CD14-positive monocyte (primary cell): ENCODE results near the gene C16orf54. TPM values are rescaled to one million over a fixed set of nuclear protein-coding genes. Genes with fewer than 3 reads are reported as not detected.
A peak's percentile ranks its signal among the peaks of the same experiment; 100 is the strongest.

Source experiments
- DNase-seq, 3 donors: peaks; one replicate each; pipeline ENCODE4 v3.0.0-alpha.2; 2011 to 2022
- H2AFZ ChIP-seq: 2 replicates; pipeline ENCODE4 v1.6.0; 2012; ENCODE audit warnings: mild to moderate bottlenecking, low read depth, low read length, inconsistent platforms; ENCODE audit not compliant: insufficient read depth, poor library complexity, severe bottlenecking
- H3K27ac ChIP-seq, 2 donors: 1 replicate in 1 of 2; 2 replicates in 1 of 2; pipeline ENCODE4 v1.5.1; 2012 to 2013; ENCODE audit warnings: low read length in 2 of 2, control low read depth in 1 of 2, inconsistent platforms in 1 of 2, low read depth in 1 of 2, mild to moderate bottlenecking in 1 of 2
- H3K27me3 ChIP-seq, 2 donors: one replicate each; pipeline versions ENCODE4 v1.6.0 to v1.6.1; 2011 to 2013; ENCODE audit warnings: low read length in 2 of 2; ENCODE audit not compliant: control insufficient read depth in 2 of 2, insufficient read depth in 2 of 2
- H3K36me3 ChIP-seq, 2 donors: replicated peaks in 1 of 2; 1 replicate in 1 of 2; 2 replicates in 1 of 2; pipeline versions ENCODE4 v1.5.1 to v1.6.1; 2012 to 2013; ENCODE audit warnings: low read length in 2 of 2, control low read depth in 1 of 2, inconsistent platforms in 1 of 2, mild to moderate bottlenecking in 1 of 2; ENCODE audit not compliant: insufficient read depth in 2 of 2, control insufficient read depth in 1 of 2
- H3K4me1 ChIP-seq, 2 donors: 1 replicate in 1 of 2; 2 replicates in 1 of 2; pipeline versions ENCODE4 v1.5.1 to v1.6.1; 2012 to 2013; ENCODE audit warnings: low read length in 2 of 2, control low read depth in 1 of 2, inconsistent platforms in 1 of 2, mild to moderate bottlenecking in 1 of 2, moderate library complexity in 1 of 2; ENCODE audit not compliant: insufficient read depth in 2 of 2, control insufficient read depth in 1 of 2
- H3K4me2 ChIP-seq: replicated peaks from 2 replicates; pipeline ENCODE3; 2012; ENCODE audit warnings: low read length, moderate library complexity, mild to moderate bottlenecking; ENCODE audit not compliant: poor library complexity, severe bottlenecking; ENCODE audit errors: extremely low read depth
- H3K4me3 ChIP-seq, 3 experiments: fragments of 200-600 bp in 1 of 3; sonication (generic) in 1 of 3; replicated peaks in 1 of 3; 1 replicate in 2 of 3; 2 replicates in 1 of 3; pipeline ENCODE4 v1.5.1; 2011 to 2013; ENCODE audit warnings: low read length in 3 of 3, mild to moderate bottlenecking in 3 of 3, control low read depth in 2 of 3, low read depth in 2 of 3, inconsistent platforms in 1 of 3, moderate library complexity in 1 of 3
- H3K79me2 ChIP-seq: 2 replicates; pipeline ENCODE4 v1.6.0; 2012; ENCODE audit warnings: mild to moderate bottlenecking, control low read depth, inconsistent platforms, low read length, moderate library complexity; ENCODE audit not compliant: insufficient read depth
- H3K9ac ChIP-seq: 2 replicates; pipeline ENCODE4 v1.6.0; 2017; ENCODE audit warnings: low read length, mild to moderate bottlenecking; ENCODE audit not compliant: insufficient read depth, poor library complexity, severe bottlenecking
- H3K9me3 ChIP-seq, 2 donors: replicated peaks in 1 of 2; 1 replicate in 1 of 2; 2 replicates in 1 of 2; pipeline versions ENCODE4 v1.5.1 to v1.6.1; 2012 to 2013; ENCODE audit warnings: low read length in 2 of 2, control low read depth in 1 of 2; ENCODE audit not compliant: control insufficient read depth in 1 of 2, insufficient read depth in 1 of 2
- H4K20me1 ChIP-seq: 2 replicates; pipeline ENCODE4 v1.6.0; 2012; ENCODE audit warnings: mild to moderate bottlenecking, low read length, control low read depth, moderate library complexity; ENCODE audit not compliant: insufficient read depth
- H3K27ac Mint-ChIP-seq, 7 donors: one replicate each; pipeline ENCODE4 v1.8.0; 2020; ENCODE audit warnings: mild to moderate bottlenecking in 7 of 7, mixed read lengths in 7 of 7, moderate library complexity in 6 of 7, inconsistent platforms in 2 of 7
- H3K27me3 Mint-ChIP-seq, 3 donors: one replicate each; pipeline ENCODE4 v1.8.0; 2021 to 2022; ENCODE audit warnings: low read depth in 3 of 3, mild to moderate bottlenecking in 3 of 3, mixed read lengths in 3 of 3, moderate library complexity in 3 of 3, inconsistent platforms in 1 of 3
- H3K36me3 Mint-ChIP-seq, 2 donors: one replicate each; pipeline ENCODE4 v1.8.0; 2020; ENCODE audit warnings: mixed read lengths in 2 of 2, inconsistent platforms in 1 of 2, mild to moderate bottlenecking in 1 of 2
- H3K4me1 Mint-ChIP-seq: one replicate; pipeline ENCODE4 v1.8.0; 2020; ENCODE audit warnings: mild to moderate bottlenecking, mixed read lengths
- H3K4me3 Mint-ChIP-seq, 2 donors: one replicate each; pipeline ENCODE4 v1.8.0; 2020; ENCODE audit warnings: mild to moderate bottlenecking in 2 of 2, mixed read lengths in 2 of 2, moderate library complexity in 1 of 2
- H3K9me3 Mint-ChIP-seq, 7 donors: one replicate each; pipeline ENCODE4 v1.8.0; 2020 to 2022; ENCODE audit warnings: mixed read lengths in 7 of 7, mild to moderate bottlenecking in 6 of 7, moderate library complexity in 6 of 7, inconsistent platforms in 2 of 7
- WGBS: methylation state at CpG from one replicate; pipeline ENCODE4 v1.1.5; 2013; ENCODE audit warnings: missing lambda C conversion rate; ENCODE audit not compliant: insufficient coverage; 5-methylcytosine and 5-hydroxymethylcytosine counted together
- intact Hi-C, 2 donors: fragments of 100-400 bp; cut with micrococcal nuclease; formaldehyde crosslinking; loops; one replicate each; pipeline versions ENCODE4 v1.15.0 to v1.15.1; 2023
- polyA plus RNA-seq, 3 donors: library from polyadenylated mRNA; depleted of rRNA in 1 of 3; unstranded in 2 of 3; stranded (reverse) in 1 of 3; fragments of 300-500 nt in 2 of 3; fragments of >200 nt in 1 of 3; fragmentation: Illumina TruSeq in 2 of 3; gene quantifications; 1 replicate in 2 of 3; 2 replicates in 1 of 3; pipeline ENCODE4 v1.2.3, GENCODE V29; 2012 to 2021
- TF ChIP-seq, protein P1 (sequence below): fragments of 200-600 bp; IDR thresholded peaks from one replicate; pipeline ENCODE4 v1.8.0; 2022; ENCODE audit warnings: antibody characterized with exemption, mild to moderate bottlenecking

C16orf54 gene
- polyA plus RNA-seq, 3 donors = 24.6 to 32.0 (median 29.2) TPM

GRCh38 chr16:29745121-29745852 is 503 bp downstream of the C16orf54 start:
- H3K27me3 Mint-ChIP-seq = peaks cover 0 to 9% (median 2%) of the 10 kb centered on the region in 3 donors
- Histone ChIP-seq H2AFZ (peak overlapping the region; percentile 47), H3K4me3 (peak overlapping the region; percentile 78 to 92 (median 91)), H3K4me1 (peaks cover 72 to 89% of the 10 kb centered on the region in 2 donors), H3K4me2 (peak overlapping the region; percentile 78), H3K9me3 (no peaks in the 10 kb centered on the region), H3K36me3 (peaks cover 11 to 31% of the 10 kb centered on the region in 2 donors), H3K27me3 (no peaks in the 10 kb centered on the region), H4K20me1 (peaks cover 42% of the 10 kb centered on the region), H3K9ac (peak overlapping the region; percentile 93), H3K79me2 (peaks cover 39% of the 10 kb centered on the region), H3K27ac (peak overlapping the region; percentile 85 to 97)
- intact Hi-C loops = loop anchor here in 1 of 2 donors (2.0 to 5.0 kb wide), 2 partner anchors 33 to 78 kb away; no protein-coding TSS in a partner anchor
- WGBS = 0% methylated on average over 13 of the region's 16 CpGs
- peaks cover 79% of the 10 kb centered on the region for H3K4me1 Mint-ChIP-seq
- peaks cover 0 to 7% (median 0%) of the 10 kb centered on the region in 7 donors for H3K9me3 Mint-ChIP-seq
- TF ChIP-seq, protein P1, sequence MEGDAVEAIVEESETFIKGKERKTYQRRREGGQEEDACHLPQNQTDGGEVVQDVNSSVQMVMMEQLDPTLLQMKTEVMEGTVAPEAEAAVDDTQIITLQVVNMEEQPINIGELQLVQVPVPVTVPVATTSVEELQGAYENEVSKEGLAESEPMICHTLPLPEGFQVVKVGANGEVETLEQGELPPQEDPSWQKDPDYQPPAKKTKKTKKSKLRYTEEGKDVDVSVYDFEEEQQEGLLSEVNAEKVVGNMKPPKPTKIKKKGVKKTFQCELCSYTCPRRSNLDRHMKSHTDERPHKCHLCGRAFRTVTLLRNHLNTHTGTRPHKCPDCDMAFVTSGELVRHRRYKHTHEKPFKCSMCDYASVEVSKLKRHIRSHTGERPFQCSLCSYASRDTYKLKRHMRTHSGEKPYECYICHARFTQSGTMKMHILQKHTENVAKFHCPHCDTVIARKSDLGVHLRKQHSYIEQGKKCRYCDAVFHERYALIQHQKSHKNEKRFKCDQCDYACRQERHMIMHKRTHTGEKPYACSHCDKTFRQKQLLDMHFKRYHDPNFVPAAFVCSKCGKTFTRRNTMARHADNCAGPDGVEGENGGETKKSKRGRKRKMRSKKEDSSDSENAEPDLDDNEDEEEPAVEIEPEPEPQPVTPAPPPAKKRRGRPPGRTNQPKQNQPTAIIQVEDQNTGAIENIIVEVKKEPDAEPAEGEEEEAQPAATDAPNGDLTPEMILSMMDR = no peak
- H3K27ac Mint-ChIP-seq = peak overlapping the region; percentile 97 to 100 (median 100)
- peak; percentile 71 to 82 (median 73) for DNase-seq
- H3K4me3 Mint-ChIP-seq = peak overlapping the region; percentile 98 to 100
- peaks cover 28 to 41% of the 10 kb centered on the region in 2 donors for H3K36me3 Mint-ChIP-seq

- H4K20me1 ChIP-seq = peaks cover 47% of the 10 kb centered on the region
- peak in 1 of 3 donors; percentile 21 for DNase-seq
- peaks cover 66 to 89% of the 10 kb centered on the region in 2 donors for H3K4me1 ChIP-seq
- H2AFZ ChIP-seq = no peak overlapping the region
- TF ChIP-seq, protein P1 = no peak
- H3K27ac ChIP-seq = peak overlapping the region; percentile 85 to 97
- Mint-ChIP-seq H3K9me3 (peaks cover 0 to 7% (median 2%) of the 10 kb centered on the region in 7 donors), H3K36me3 (peaks cover 31 to 41% of the 10 kb centered on the region in 2 donors), H3K4me3 (peak overlapping the region; percentile 98 to 100), H3K27ac (peak overlapping the region; percentile 97 to 100 (median 100)), H3K4me1 (peaks cover 79% of the 10 kb centered on the region), H3K27me3 (peaks cover 0 to 9% (median 3%) of the 10 kb centered on the region in 3 donors)
- peak overlapping the region; percentile 78 to 92 (median 91) for H3K4me3 ChIP-seq
- peak overlapping the region; percentile 93 for H3K9ac ChIP-seq
- no peaks in the 10 kb centered on the region for H3K9me3 ChIP-seq
- intact Hi-C loops = loop anchor here (2.0 to 5.0 kb wide), 3 partner anchors 32 to 78 kb away; no protein-coding TSS in a partner anchor
- peaks cover 39% of the 10 kb centered on the region for H3K79me2 ChIP-seq
- peaks cover 11 to 31% of the 10 kb centered on the region in 2 donors for H3K36me3 ChIP-seq
- 40% methylated on average over 17 of the region's 20 CpGs for WGBS
- H3K27me3 ChIP-seq = no peaks in the 10 kb centered on the region
- H3K4me2 ChIP-seq = peak overlapping the region; percentile 78
These were observed 1.2 kb downstream of the C16orf54 start for GRCh38 chr16:29744541-29745101.
